ENCODE results near the gene BHLHE40.

Gene BHLHE40

DNA sequence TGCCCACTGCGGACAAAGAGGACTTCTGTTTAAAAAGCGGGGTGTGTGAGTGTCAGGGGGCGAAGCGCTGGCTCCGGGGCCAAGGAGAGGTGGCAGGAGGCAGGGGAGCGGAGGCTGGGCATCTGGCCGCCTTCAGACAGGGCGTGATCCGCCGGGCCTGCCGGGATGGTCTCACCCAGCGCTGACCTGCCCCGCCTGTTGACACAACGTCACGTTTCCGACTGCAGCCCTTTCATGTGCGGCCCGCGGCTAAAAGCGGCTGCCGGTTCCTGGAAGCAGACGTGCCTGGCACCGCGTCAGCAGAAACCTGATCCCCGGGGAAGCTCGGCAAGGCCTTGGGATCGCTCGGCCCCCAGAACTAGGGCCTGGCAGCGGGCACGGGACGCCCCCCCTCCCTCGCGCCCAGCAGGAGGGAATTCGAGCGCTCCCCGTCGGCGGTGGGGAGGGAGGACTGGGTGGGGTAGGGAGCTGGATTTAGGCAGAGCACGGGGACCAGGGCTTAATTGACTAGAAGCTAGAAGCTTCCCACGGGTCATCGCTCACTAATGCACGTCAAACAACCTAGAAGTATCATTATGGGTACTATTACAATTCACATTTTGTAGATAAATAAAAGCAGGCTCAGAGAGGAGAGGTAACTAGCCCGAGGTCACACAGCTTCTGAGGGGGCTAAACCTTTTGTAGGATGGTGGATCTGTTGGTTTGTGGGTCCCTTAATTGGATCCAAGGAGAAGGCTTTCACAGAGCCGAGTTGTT lies 7.7 kb downstream of the BHLHE40 start (continued):
- TF ChIP-seq, protein P1, sequence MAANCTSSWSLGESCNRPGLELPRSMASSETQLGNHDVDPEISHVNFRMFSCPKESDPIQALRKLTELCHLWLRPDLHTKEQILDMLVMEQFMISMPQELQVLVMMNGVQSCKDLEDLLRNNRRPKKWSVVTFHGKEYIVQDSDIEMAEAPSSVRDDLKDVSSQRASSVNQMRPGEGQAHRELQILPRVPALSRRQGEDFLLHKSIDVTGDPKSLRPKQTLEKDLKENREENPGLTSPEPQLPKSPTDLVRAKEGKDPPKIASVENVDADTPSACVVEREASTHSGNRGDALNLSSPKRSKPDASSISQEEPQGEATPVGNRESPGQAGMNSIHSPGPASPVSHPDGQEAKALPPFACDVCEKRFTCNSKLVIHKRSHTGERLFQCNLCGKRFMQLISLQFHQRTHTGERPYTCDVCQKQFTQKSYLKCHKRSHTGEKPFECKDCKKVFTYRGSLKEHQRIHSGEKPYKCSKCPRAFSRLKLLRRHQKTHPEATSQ (tag by site-specific recombination; IDR thresholded peaks at IDR 0.05), result peak; percentile 88; the same call in 1 of the 2 replicates
- TF ChIP-seq ZNF366 (tag by site-specific recombination; conservative IDR thresholded peaks at IDR 0.05), result peak; percentile 80
- no peak for TF ChIP-seq ZNF175 (tag by site-specific recombination; IDR thresholded peaks at IDR 0.05)
- TF ChIP-seq, protein P2, sequence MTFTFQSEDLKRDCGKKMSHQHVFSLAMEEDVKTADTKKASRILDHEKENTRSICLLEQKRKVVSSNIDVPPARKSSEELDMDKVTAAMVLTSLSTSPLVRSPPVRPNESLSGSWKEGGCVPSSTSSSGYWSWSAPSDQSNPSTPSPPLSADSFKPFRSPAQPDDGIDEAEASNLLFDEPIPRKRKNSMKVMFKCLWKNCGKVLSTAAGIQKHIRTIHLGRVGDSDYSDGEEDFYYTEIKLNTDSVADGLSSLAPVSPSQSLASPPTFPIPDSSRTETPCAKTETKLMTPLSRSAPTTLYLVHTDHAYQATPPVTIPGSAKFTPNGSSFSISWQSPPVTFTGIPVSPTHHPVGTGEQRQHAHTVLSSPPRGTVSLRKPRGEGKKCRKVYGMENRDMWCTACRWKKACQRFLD (tag by site-specific recombination; IDR thresholded peaks at IDR 0.05), result no peak
- TF ChIP-seq ZNF239 (tag by site-specific recombination; IDR thresholded peaks at IDR 0.05), result 0 out of 2 replicates have a peak, but pooled peaks have one; percentile 53
- TF ChIP-seq KLF10 (tag by site-specific recombination; IDR thresholded peaks at IDR 0.05), result peak; percentile 90
- TF ChIP-seq ZNF335 (tag by site-specific recombination; conservative IDR thresholded peaks at IDR 0.05), result peak; percentile 72
- TF ChIP-seq ZNF521 (tag by site-specific recombination; IDR thresholded peaks at IDR 0.05), result no peak
- peak; percentile 74; the same call in 1 of the 2 replicates for TF ChIP-seq ZNF610 (tag by site-specific recombination; IDR thresholded peaks at IDR 0.05; ENCODE audit: borderline replicate concordance)
- TF ChIP-seq ZNF114 (tag by site-specific recombination; IDR thresholded peaks at IDR 0.05), result no peak
- no peak for TF ChIP-seq ZNF37A (tag by site-specific recombination; IDR thresholded peaks at IDR 0.05)
- TF ChIP-seq OVOL3 (tag by site-specific recombination; IDR thresholded peaks at IDR 0.05), result peak; percentile 82; the same call in 1 of the 2 replicates
- TF ChIP-seq GLI4 (tag by site-specific recombination; IDR thresholded peaks at IDR 0.05), result no peak
- TF ChIP-seq ZNF623 (tag by site-specific recombination; IDR thresholded peaks at IDR 0.05), result peak; percentile 26
- TF ChIP-seq KLF7 (tag by site-specific recombination; IDR thresholded peaks at IDR 0.05; ENCODE audit: borderline replicate concordance), result peak; percentile 100
- TF ChIP-seq ZNF169 (tag by site-specific recombination; IDR thresholded peaks at IDR 0.05), result no peak
- TF ChIP-seq ZNF292 (tag by site-specific recombination; IDR thresholded peaks at IDR 0.05; ENCODE audit: borderline replicate concordance, low read depth), result no peak
- no peak for TF ChIP-seq ZNF624 (tag by site-specific recombination; IDR thresholded peaks at IDR 0.05)
- TF ChIP-seq ZNF248 (tag by site-specific recombination; IDR thresholded peaks at IDR 0.05), result no peak
- TF ChIP-seq YY1 (tag by site-specific recombination; IDR thresholded peaks at IDR 0.05), result peak; percentile 7; the same call in 1 of the 2 replicates
- TF ChIP-seq ZNF202 (tag by site-specific recombination; IDR thresholded peaks at IDR 0.05; ENCODE audit: borderline replicate concordance), result no peak
- peak; percentile 98 for TF ChIP-seq ZBTB17 (tag by site-specific recombination; IDR thresholded peaks at IDR 0.05)
- peak; percentile 60; the same call in 1 of the 2 replicates for TF ChIP-seq ZNF785 (tag by site-specific recombination; IDR thresholded peaks at IDR 0.05)
- peak; percentile 96 for TF ChIP-seq BCL11A (tag by site-specific recombination; IDR thresholded peaks at IDR 0.05; ENCODE audit: low read depth)
- peak; percentile 85; the same call in 1 of the 2 replicates for TF ChIP-seq ZNF76 (tag by site-specific recombination; IDR thresholded peaks at IDR 0.05; ENCODE audit: borderline replicate concordance, low read depth)
- TF ChIP-seq, protein P3, sequence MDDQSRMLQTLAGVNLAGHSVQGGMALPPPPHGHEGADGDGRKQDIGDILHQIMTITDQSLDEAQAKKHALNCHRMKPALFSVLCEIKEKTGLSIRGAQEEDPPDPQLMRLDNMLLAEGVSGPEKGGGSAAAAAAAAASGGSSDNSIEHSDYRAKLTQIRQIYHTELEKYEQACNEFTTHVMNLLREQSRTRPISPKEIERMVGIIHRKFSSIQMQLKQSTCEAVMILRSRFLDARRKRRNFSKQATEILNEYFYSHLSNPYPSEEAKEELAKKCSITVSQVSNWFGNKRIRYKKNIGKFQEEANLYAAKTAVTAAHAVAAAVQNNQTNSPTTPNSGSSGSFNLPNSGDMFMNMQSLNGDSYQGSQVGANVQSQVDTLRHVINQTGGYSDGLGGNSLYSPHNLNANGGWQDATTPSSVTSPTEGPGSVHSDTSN (CRISPR knock-in tag; IDR thresholded peaks at IDR 0.05), result 0 out of 2 replicates have a peak, but pooled peaks have one; percentile 27
- TF ChIP-seq ZBTB7A (tag by site-specific recombination; IDR thresholded peaks at IDR 0.05; ENCODE audit: low read depth), result peak; percentile 83
- no peak for TF ChIP-seq ZFP3 (tag by site-specific recombination; IDR thresholded peaks at IDR 0.05; ENCODE audit: low read depth)
- TF ChIP-seq, protein P4, sequence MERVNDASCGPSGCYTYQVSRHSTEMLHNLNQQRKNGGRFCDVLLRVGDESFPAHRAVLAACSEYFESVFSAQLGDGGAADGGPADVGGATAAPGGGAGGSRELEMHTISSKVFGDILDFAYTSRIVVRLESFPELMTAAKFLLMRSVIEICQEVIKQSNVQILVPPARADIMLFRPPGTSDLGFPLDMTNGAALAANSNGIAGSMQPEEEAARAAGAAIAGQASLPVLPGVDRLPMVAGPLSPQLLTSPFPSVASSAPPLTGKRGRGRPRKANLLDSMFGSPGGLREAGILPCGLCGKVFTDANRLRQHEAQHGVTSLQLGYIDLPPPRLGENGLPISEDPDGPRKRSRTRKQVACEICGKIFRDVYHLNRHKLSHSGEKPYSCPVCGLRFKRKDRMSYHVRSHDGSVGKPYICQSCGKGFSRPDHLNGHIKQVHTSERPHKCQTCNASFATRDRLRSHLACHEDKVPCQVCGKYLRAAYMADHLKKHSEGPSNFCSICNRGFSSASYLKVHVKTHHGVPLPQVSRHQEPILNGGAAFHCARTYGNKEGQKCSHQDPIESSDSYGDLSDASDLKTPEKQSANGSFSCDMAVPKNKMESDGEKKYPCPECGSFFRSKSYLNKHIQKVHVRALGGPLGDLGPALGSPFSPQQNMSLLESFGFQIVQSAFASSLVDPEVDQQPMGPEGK (tag by site-specific recombination; IDR thresholded peaks at IDR 0.05), result peak; percentile 100
- TF ChIP-seq ZNF701 (tag by site-specific recombination; IDR thresholded peaks at IDR 0.05), result no peak
- TF ChIP-seq ZNF2 (tag by site-specific recombination; IDR thresholded peaks at IDR 0.05), result peak; percentile 62; the same call in 1 of the 2 replicates
- TF ChIP-seq, protein P5, sequence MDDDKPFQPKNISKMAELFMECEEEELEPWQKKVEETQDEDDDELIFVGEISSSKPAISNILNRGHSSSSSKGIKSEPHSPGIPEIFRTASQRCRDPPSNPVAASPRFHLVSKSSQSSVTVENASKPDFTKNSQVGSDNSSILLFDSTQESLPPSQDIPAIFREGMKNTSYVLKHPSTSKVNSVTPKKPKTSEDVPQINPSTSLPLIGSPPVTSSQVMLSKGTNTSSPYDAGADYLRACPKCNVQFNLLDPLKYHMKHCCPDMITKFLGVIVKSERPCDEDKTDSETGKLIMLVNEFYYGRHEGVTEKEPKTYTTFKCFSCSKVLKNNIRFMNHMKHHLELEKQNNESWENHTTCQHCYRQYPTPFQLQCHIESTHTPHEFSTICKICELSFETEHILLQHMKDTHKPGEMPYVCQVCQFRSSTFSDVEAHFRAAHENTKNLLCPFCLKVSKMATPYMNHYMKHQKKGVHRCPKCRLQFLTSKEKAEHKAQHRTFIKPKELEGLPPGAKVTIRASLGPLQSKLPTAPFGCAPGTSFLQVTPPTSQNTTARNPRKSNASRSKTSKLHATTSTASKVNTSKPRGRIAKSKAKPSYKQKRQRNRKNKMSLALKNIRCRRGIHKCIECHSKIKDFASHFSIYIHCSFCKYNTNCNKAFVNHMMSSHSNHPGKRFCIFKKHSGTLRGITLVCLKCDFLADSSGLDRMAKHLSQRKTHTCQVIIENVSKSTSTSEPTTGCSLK (tag by site-specific recombination; IDR thresholded peaks at IDR 0.05), result no peak
- TF ChIP-seq ZNF112 (tag by site-specific recombination; IDR thresholded peaks at IDR 0.05), result no peak
- TF ChIP-seq ZNF24 (tag by site-specific recombination; IDR thresholded peaks at IDR 0.05), result peak; percentile 98

Data from HEK293 (cell line).